K562 (cell line): ENCODE measurements around the gene CLCNKB. TPM values are rescaled to one million over a fixed set of nuclear protein-coding genes. Genes with fewer than 3 reads are reported as not detected.

Experiments
- ATAC-seq: fragments of 200-7000 bp; cut with Tn5 transposase; 3 replicates; pipeline ENCODE4 v1.9.1; 2020; ENCODE audit warnings: moderate library complexity
- BruUV-seq: library from RNA; stranded (reverse); fragments of 400-500 nt; replicated peaks from 2 replicates; lab custom pipeline; 2021; lab: Mats Ljungman, UMichigan
- CTCF ChIA-PET: fragments of 300-600 bp; formaldehyde crosslinking; extraction: SDS; loops from one replicate; lab custom pipeline; 2021; ENCODE audit warnings: low intra/inter-chr PET ratio; lab: Yijun Ruan, JAX
- POLR2A ChIA-PET: fragments of 300-600, 350-650 bp; sonication (Branson Sonifier 250); formaldehyde crosslinking; extraction: SDS; loops from one replicate; lab custom pipeline; 2021; ENCODE audit warnings: antibody characterized with exemption, inconsistent platforms; lab: Yijun Ruan, JAX
- DNase-seq, 4 experiments: peaks; one replicate each; pipeline versions ENCODE4 v3.0.0 to v3.0.0-alpha.2; 2011 to 2018; ENCODE audit warnings: low spot score in 3 of 4, mixed read lengths in 3 of 4; ENCODE audit errors: extremely low read depth in 1 of 4
- FAIRE-seq: peaks from 2 replicates; lab custom pipeline; 2011; peaks lifted over from hg19 to GRCh38; lab: Jason Lieb, UNC
- H2AFZ ChIP-seq: 2 replicates; pipeline ENCODE4 v1.6.0; 2011; ENCODE audit warnings: low read depth, low read length, control low read depth, inconsistent platforms
- H3K27ac ChIP-seq: fragments of 200-600 bp; 3 replicates; pipeline ENCODE4 v1.8.0; 2011; ENCODE audit warnings: low read depth, mild to moderate bottlenecking, control low read depth, inconsistent platforms, low read length, moderate library complexity, mixed read lengths; ENCODE audit errors: extremely low read depth
- H3K27me3 ChIP-seq, 2 experiments: fragments of 300-600 bp in 1 of 2; 2 replicates in 1 of 2; 3 replicates in 1 of 2; pipeline versions ENCODE4 v1.6.0 to v1.8.0; 2011; ENCODE audit warnings: inconsistent platforms in 2 of 2, low read length in 2 of 2, mild to moderate bottlenecking in 1 of 2, mixed read lengths in 1 of 2, moderate library complexity in 1 of 2; ENCODE audit not compliant: control insufficient read depth in 2 of 2, insufficient read depth in 2 of 2
- H3K36me3 ChIP-seq: fragments of 300-600 bp; 3 replicates; pipeline ENCODE4 v1.8.0; 2011; ENCODE audit warnings: mild to moderate bottlenecking, low read length, inconsistent platforms; ENCODE audit not compliant: control insufficient read depth, insufficient read depth
- H3K4me1 ChIP-seq, 2 experiments: fragments of 200-600 bp in 1 of 2; replicated peaks in 1 of 2; 2 replicates in 1 of 2; 3 replicates in 1 of 2; pipeline versions ENCODE4 v1.5.1 to v1.8.0; 2011; ENCODE audit warnings: inconsistent platforms in 2 of 2, low read length in 2 of 2, mild to moderate bottlenecking in 1 of 2, mixed read lengths in 1 of 2, moderate library complexity in 1 of 2; ENCODE audit not compliant: control insufficient read depth in 2 of 2, insufficient read depth in 2 of 2
- H3K4me2 ChIP-seq: 2 replicates; pipeline ENCODE4 v1.6.1; 2011; ENCODE audit warnings: low read length, control low read depth, inconsistent platforms, mixed read lengths; ENCODE audit not compliant: insufficient read depth
- H3K4me3 ChIP-seq: fragments of 200-600 bp; sonication (generic), shearing (Covaris generic); 2 replicates; pipeline ENCODE4 v1.5.1; 2016; ENCODE audit warnings: control low read depth, inconsistent platforms
- H3K79me2 ChIP-seq: fragments of 200-600 bp; 3 replicates; pipeline ENCODE4 v1.8.0; 2011; ENCODE audit warnings: low read length, inconsistent platforms; ENCODE audit not compliant: control insufficient read depth, insufficient read depth
- H3K9ac ChIP-seq, 2 experiments: 2 replicates each; pipeline versions ENCODE4 v1.6.0 to v1.6.1; 2011; ENCODE audit warnings: low read depth in 2 of 2, low read length in 2 of 2, control low read depth in 1 of 2, inconsistent platforms in 1 of 2, mild to moderate bottlenecking in 1 of 2, mixed read lengths in 1 of 2; ENCODE audit not compliant: insufficient read depth in 1 of 2
- H3K9me1 ChIP-seq: one replicate; pipeline ENCODE4 v1.6.0; 2011; ENCODE audit warnings: inconsistent platforms, mild to moderate bottlenecking, low read length, moderate library complexity; ENCODE audit not compliant: control insufficient read depth, insufficient read depth
- H3K9me3 ChIP-seq: replicated peaks from 2 replicates; pipeline ENCODE4 v1.5.1; 2011; ENCODE audit warnings: low read depth, low read length, inconsistent platforms; ENCODE audit not compliant: control insufficient read depth, insufficient read depth
- H4K20me1 ChIP-seq: replicated peaks from 2 replicates; pipeline ENCODE4 v1.6.1; 2011; ENCODE audit warnings: low read length, inconsistent platforms, mixed read lengths; ENCODE audit not compliant: control insufficient read depth, insufficient read depth
- CBX1 ChIP-seq: sonication (generic); IDR thresholded peaks from 2 replicates; pipeline ENCODE4 v1.6.1; 2016; ENCODE audit warnings: antibody characterized with exemption, low read depth, mild to moderate bottlenecking
- CC2D1A ChIP-seq: fragments of 450-650 bp; IDR thresholded peaks from 2 replicates; pipeline ENCODE4 v1.6.1; 2017; ENCODE audit warnings: mild to moderate bottlenecking
- CREB1 ChIP-seq, 2 experiments: sonication (generic) in 1 of 2; formaldehyde crosslinking in 1 of 2; IDR thresholded peaks; 2 replicates each; pipeline versions ENCODE4 v1.6.1 to v1.8.0; 2012 to 2022; ENCODE audit warnings: inconsistent platforms in 1 of 2, mild to moderate bottlenecking in 1 of 2, missing genetic modification reagents in 1 of 2, moderate library complexity in 1 of 2
- DEAF1 ChIP-seq: fragments of 450-650 bp; formaldehyde crosslinking; IDR thresholded peaks from 2 replicates; pipeline ENCODE4 v1.4.0; 2020; ENCODE audit warnings: mild to moderate bottlenecking, moderate library complexity
- HCFC1 ChIP-seq: IDR thresholded peaks from 2 replicates; pipeline ENCODE4 v1.6.1; 2012; ENCODE audit warnings: low read depth, low read length, improper control_type of control experiment
- HDGF ChIP-seq: fragments of 450-650 bp; IDR thresholded peaks from 2 replicates; pipeline ENCODE4 v1.6.1; 2016
- LCOR ChIP-seq: sonication (generic); formaldehyde crosslinking; IDR thresholded peaks from 2 replicates; pipeline ENCODE4 v1.8.0; 2022; ENCODE audit warnings: mild to moderate bottlenecking, missing genetic modification reagents
- MEF2D ChIP-seq: conservative IDR thresholded peaks from 2 replicates; pipeline ENCODE4 v1.6.1; 2016; ENCODE audit warnings: low read depth, missing genetic modification characterization, missing compliant biosample characterization
- MEIS2 ChIP-seq: fragments of 450-650 bp; IDR thresholded peaks from 2 replicates; pipeline ENCODE4 v1.6.1; 2014; ENCODE audit warnings: mild to moderate bottlenecking; ENCODE audit not compliant: partially characterized antibody
- MYC ChIP-seq, 2 experiments: fragments of 250-450 bp in 1 of 2; sonication (Bioruptor Pico) in 1 of 2; IDR thresholded peaks; 2 replicates each; pipeline versions ENCODE4 v1.5.1 to v1.6.1; 2012 to 2021; ENCODE audit warnings: low read depth in 2 of 2, borderline replicate concordance in 1 of 2, improper control_type of control experiment in 1 of 2, low read length in 1 of 2, mild to moderate bottlenecking in 1 of 2, moderate library complexity in 1 of 2
- RAD21 ChIP-seq, 2 experiments: fragments of 250-450 bp in 1 of 2; fragments of 450-650 bp in 1 of 2; sonication (Bioruptor Pico) in 1 of 2; formaldehyde crosslinking in 1 of 2; IDR thresholded peaks in 1 of 2; conservative IDR thresholded peaks in 1 of 2; 2 replicates each; pipeline versions ENCODE4 v1.4.0 to v1.8.0; 2020 to 2022; ENCODE audit warnings: mild to moderate bottlenecking in 2 of 2, moderate library complexity in 1 of 2
- STAG1 ChIP-seq: sonication (generic); formaldehyde crosslinking; IDR thresholded peaks from 2 replicates; pipeline ENCODE4 v1.5.0; 2020; ENCODE audit warnings: missing genetic modification reagents, borderline replicate concordance
- TAF15 ChIP-seq: fragments of 200-400 bp; formaldehyde crosslinking; IDR thresholded peaks from 2 replicates; pipeline ENCODE4 v1.6.1; 2017; ENCODE audit warnings: mild to moderate bottlenecking, low read depth, low read length, moderate library complexity
- TCF3 ChIP-seq: sonication (generic); formaldehyde crosslinking; IDR thresholded peaks from 2 replicates; pipeline ENCODE4 v1.4.0; 2020; ENCODE audit warnings: mild to moderate bottlenecking, missing genetic modification reagents
- ZBTB43 ChIP-seq: sonication (generic); formaldehyde crosslinking; IDR thresholded peaks from 2 replicates; pipeline ENCODE4 v1.8.0; 2023; ENCODE audit warnings: mild to moderate bottlenecking, missing genetic modification reagents
- ZNF121 ChIP-seq: sonication (generic); formaldehyde crosslinking; conservative IDR thresholded peaks from 2 replicates; pipeline ENCODE4 v1.8.0; 2022; ENCODE audit warnings: missing genetic modification reagents
- ZNF24 ChIP-seq: fragments of 450-650 bp; IDR thresholded peaks from 2 replicates; pipeline ENCODE4 v1.6.1; 2016
- ZNF445 ChIP-seq: fragments of 250-450 bp; sonication (Bioruptor Pico); IDR thresholded peaks from 2 replicates; pipeline ENCODE4 v1.4.0; 2020; ENCODE audit warnings: low read depth, mild to moderate bottlenecking, moderate library complexity
- ZNF586 ChIP-seq: fragments of 450-650 bp; formaldehyde crosslinking; conservative IDR thresholded peaks from 2 replicates; pipeline ENCODE4 v1.4.0; 2020; ENCODE audit warnings: mild to moderate bottlenecking, moderate library complexity
- WGBS: fragments of 100-300 bp; shearing (Covaris generic); methylation state at CpG from one replicate; pipeline ENCODE4 v1.1.6; 2016; ENCODE audit warnings: low coverage, mixed read lengths; ENCODE audit not compliant: insufficient coverage; ENCODE audit errors: missing lambda C conversion rate; 5-methylcytosine and 5-hydroxymethylcytosine counted together
- in situ Hi-C: fragments of 300-500 bp; cut with MboI; formaldehyde crosslinking; loops from 4 replicates; pipeline ENCODE4 v1.15.0; 2018; ENCODE audit warnings: inconsistent platforms, mixed read lengths
- intact Hi-C: fragments of 100-400 bp; cut with micrococcal nuclease; formaldehyde crosslinking; loops from 2 replicates; pipeline ENCODE4 v1.14.2; 2022
- polyA plus RNA-seq, 8 experiments: library from polyadenylated mRNA; depleted of rRNA in 4 of 8; stranded (reverse) in 5 of 8; unstranded in 3 of 8; fragments of >200 nt; fragmentation: Nextera tagmentation in 2 of 8; fragmentation: Illumina TruSeq in 1 of 8; extraction: Ambion mirVana in 2 of 8; extraction: Trizol in 1 of 8; gene quantifications; 2 replicates each; pipeline versions ENCODE4 v1.2.1 to v1.2.3, GENCODE V29; 2011 to 2014; ENCODE audit warnings: inconsistent platforms in 1 of 8, missing spikeins in 1 of 8
- total RNA-seq, 7 experiments: library from RNA; depleted of rRNA in 6 of 7; stranded (reverse); fragments of >200 nt in 6 of 7; fragmentation: Illumina TruSeq in 2 of 7; extraction: Trizol in 2 of 7; gene quantifications; 2 replicates each; pipeline versions ENCODE4 v1.2.1 to v1.2.3, GENCODE V29; 2011 to 2021; ENCODE audit warnings: low replicate concordance in 1 of 7

CLCNKB gene
- total and polyA plus RNA-seq, 9 of the 15 experiments (the other 6 are each of a cell fraction or from before 2014, with no cell fraction given), result 0.08 to 1.7 (median 0.64) TPM

- 46% methylated on average over 9 of the region's 9 CpGs for WGBS
- Histone ChIP-seq H4K20me1 (no peaks in the 10 kb centered on the region), H3K79me2 (no peaks in the 10 kb centered on the region), H3K9me1 (no peaks in the 10 kb centered on the region), H3K4me3 (no peak overlapping the region), H3K9me3 (no peaks in the 10 kb centered on the region), H3K36me3 (no peaks in the 10 kb centered on the region), H3K27ac (no peak overlapping the region), H3K27me3 (no peaks in the 10 kb centered on the region), H3K4me1 (peaks cover 6 to 19% of the 10 kb centered on the region in 2 experiments; a peak in 4 of 5 replicates), H3K9ac (peak overlapping the region in 1 of 2 experiments; percentile 31; a peak in 1 of 4 replicates), H2AFZ (peak overlapping the region; percentile 20; the same call in 1 of the 2 replicates), H3K4me2 (no peak overlapping the region)
- in situ Hi-C loops (loop anchor here (5.0 kb wide), 3 partner anchors 105 to 280 kb away; no protein-coding TSS in a partner anchor), intact Hi-C loops (loop anchor here (1.0 to 5.0 kb wide), 4 partner anchors 70 to 285 kb away; partner anchors contain the start of gene SZRD1)
- POLR2A ChIA-PET, result interaction anchor here (0.6 to 1.6 kb wide), 8 partner anchors 11 to 520 kb away, joined by 3 to 4 read pairs (median 3); no protein-coding TSS in a partner anchor
- CTCF ChIA-PET, result interaction anchor here (0.5 to 9.0 kb wide), 6 partner anchors 64 to 281 kb away, joined by 3 to 208 read pairs (median 4); no protein-coding TSS in a partner anchor
- ATAC-seq, result peak; percentile 87
- peak; percentile 85 to 89 (median 86) for DNase-seq
- BruUV-seq, result no TSS peak
- FAIRE-seq, result peak; percentile 96
- TF ChIP-seq STAG1 (CRISPR knock-in tag), result peak; percentile 59; the same call in 1 of the 2 replicates
- peak; percentile 89; the same call in 1 of the 2 replicates for TF ChIP-seq CC2D1A
- no peak for TF ChIP-seq ZNF586 (CRISPR knock-in tag)
- no peak for TF ChIP-seq MEIS2
- TF ChIP-seq ZNF121 (CRISPR knock-in tag), result no peak
- TF ChIP-seq CBX1, result no peak
- no peak for TF ChIP-seq ZNF24
- no peak; the same call in 1 of the 2 replicates for TF ChIP-seq TCF3 (CRISPR knock-in tag)
- TF ChIP-seq ZBTB43 (CRISPR knock-in tag), result no peak
- 0 out of 2 replicates have a peak, but pooled peaks have one; percentile 38 for TF ChIP-seq LCOR (CRISPR knock-in tag)
- no peak for TF ChIP-seq MYC (IDR thresholded peaks at IDR 0.05; ENCODE audit: low read depth, low read length)
- TF ChIP-seq MYC (CRISPR knock-in tag; IDR thresholded peaks at IDR 0.05; ENCODE audit: borderline replicate concordance, low read depth), result no peak
- TF ChIP-seq MEF2D, result no peak
- TF ChIP-seq RAD21 (CRISPR knock-in tag; conservative IDR thresholded peaks at IDR 0.05 in 1 of 2, IDR thresholded peaks at IDR 0.05 in 1 of 2), result peak; percentile 84 to 99
- no peak for TF ChIP-seq CREB1 (IDR thresholded peaks at IDR 0.05)
- TF ChIP-seq CREB1 (CRISPR knock-in tag; IDR thresholded peaks at IDR 0.05), result 0 out of 2 replicates have a peak, but pooled peaks have one; percentile 40
- peak; percentile 82 for TF ChIP-seq DEAF1 (CRISPR knock-in tag)
- TF ChIP-seq TAF15, result no peak
- 0 out of 2 replicates have a peak, but pooled peaks have one; percentile 22 for TF ChIP-seq HCFC1
- 0 out of 2 replicates have a peak, but pooled peaks have one; percentile 62 for TF ChIP-seq HDGF
- TF ChIP-seq ZNF445 (CRISPR knock-in tag), result no peak
These were observed 38.9 kb downstream of the CLCNKB start for GRCh38 chr1:16082283-16083038.
